Lung microvascular endothelial cell (primary cell): ENCODE measurements around the gene GNAS-AS1. TPM values are rescaled to one million over a fixed set of nuclear protein-coding genes. Genes with fewer than 3 reads are reported as not detected.

Experiments used
- DNase-seq, 2 donors: peaks; one replicate each; pipeline versions ENCODE4 v3.0.0 to v3.0.0-alpha.2; 2010; ENCODE audit warnings: low read depth in 2 of 2
- total RNA-seq: library from RNA; depleted of rRNA; stranded (reverse); fragments of >200 nt; gene quantifications from 2 replicates; pipeline ENCODE4 v1.2.1, GENCODE V29; 2014

Gene GNAS-AS1
- total RNA-seq, 1 donor from 2014 or later: not detected

GRCh38 chr20:58783511-58784011 is 67.1 kb downstream of the GNAS-AS1 start:
- no peak for DNase-seq

DNA sequence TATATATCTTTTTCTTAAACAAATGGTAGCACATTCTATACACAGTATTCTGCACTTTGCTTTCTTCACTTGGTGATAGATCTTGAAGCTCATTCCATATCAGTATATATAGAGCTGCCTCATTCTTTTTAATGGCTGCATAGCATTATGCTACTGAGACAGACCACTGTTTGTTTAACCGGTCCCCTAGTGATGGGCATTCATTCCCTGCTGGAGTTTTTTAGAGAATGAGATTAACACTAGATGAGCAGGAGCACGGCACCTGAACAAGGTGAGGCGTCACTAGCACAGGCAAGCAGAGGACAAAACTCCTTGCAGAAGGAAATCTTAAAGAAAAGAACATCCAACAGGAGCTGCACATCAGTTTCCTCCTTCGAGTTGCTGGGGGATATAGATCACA is 69.6 kb downstream of the GNAS-AS1 start:
- DNase-seq: no peak

DNA sequence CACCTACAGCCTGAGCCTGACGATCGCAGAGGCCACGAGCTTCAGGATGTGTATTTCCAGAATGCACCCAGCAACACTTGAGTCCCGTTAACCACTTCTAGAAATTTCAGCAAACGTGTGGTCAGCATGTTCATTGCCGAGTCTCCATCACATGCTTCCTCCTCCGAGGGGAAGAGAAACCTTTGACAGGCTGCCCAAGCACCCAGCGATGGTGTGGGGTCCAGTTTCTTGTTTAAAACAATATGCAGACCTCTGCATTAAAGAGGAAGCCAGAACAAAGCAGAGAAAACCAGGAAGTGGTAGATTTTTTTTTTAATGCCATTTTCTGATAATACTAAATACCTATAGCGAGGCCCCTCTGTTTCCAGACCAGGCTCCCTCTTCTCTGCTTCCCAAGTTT is 71.9 kb downstream of the GNAS-AS1 start:
- DNase-seq: no peak

- no peak for DNase-seq
Measured at GRCh38 chr20:58777657-58778056, 73.0 kb downstream of the GNAS-AS1 start.

- no peak for DNase-seq
Measured at GRCh38 chr20:58776109-58776508, 74.6 kb downstream of the GNAS-AS1 start.

GRCh38 chr20:58775371-58775770 is 75.3 kb downstream of the GNAS-AS1 start:
- DNase-seq: no peak

DNA sequence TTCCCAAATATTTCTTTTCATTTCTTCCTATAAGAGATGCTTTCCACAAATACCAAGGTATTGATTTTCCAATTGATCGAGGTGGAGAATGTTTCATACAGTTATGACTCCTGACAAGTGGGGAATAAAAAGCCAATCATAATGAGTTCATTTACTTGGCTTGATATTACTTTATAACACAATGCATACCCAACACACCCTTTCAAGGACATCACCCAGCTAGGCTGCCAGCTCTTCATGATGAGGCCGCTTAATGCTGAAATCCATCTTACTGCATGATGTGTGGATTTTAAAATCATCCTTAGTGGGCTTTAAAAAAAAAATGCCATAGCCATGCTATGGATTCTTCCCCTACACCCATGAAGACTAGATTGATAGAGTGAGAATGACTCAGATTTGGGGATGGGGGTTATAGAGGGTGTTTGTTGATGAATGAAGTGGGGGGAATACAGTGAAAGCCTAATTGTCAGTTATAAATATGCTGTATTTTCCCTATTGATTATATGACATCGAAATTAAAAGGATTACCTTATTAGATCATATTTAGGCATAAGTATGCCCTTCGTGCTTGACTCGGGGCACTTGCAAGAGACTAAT is 75.9 kb downstream of the GNAS-AS1 start:
- no peak for DNase-seq

- no peak for DNase-seq
Measured at GRCh38 chr20:58774214-58774613, 76.5 kb downstream of the GNAS-AS1 start.

GRCh38 chr20:58772786-58773185 is 77.9 kb downstream of the GNAS-AS1 start:
- no peak for DNase-seq

Other genes starting within 250 kb of the GNAS-AS1 start
- 17.2 and 22.8 TPM in 2 replicates for gene STX16, start 199.6 kb downstream of the GNAS-AS1 start, total RNA-seq
- gene NPEPL1, start 158.1 kb downstream of the GNAS-AS1 start, total RNA-seq: 17.9 and 19.2 TPM in 2 replicates
- 261 and 375 TPM in 2 replicates for gene GNAS, start 1.8 kb upstream of the GNAS-AS1 start, total RNA-seq
- gene NELFCD, start 130.4 kb upstream of the GNAS-AS1 start, total RNA-seq: 43.8 and 51.0 TPM in 2 replicates
- 203 and 287 TPM in 2 replicates for gene CTSZ, start 156.4 kb upstream of the GNAS-AS1 start, total RNA-seq
- not detected in 2 replicates for gene TUBB1, start 168.5 kb upstream of the GNAS-AS1 start, total RNA-seq
- gene ATP5F1E, start 181.4 kb upstream of the GNAS-AS1 start, total RNA-seq: 41.6 and 80.0 TPM in 2 replicates
- gene PRELID3B, start 191.9 kb upstream of the GNAS-AS1 start, total RNA-seq: 71.5 and 86.5 TPM in 2 replicates